Measurements from ENCODE around the gene PHKG2.

DNA sequence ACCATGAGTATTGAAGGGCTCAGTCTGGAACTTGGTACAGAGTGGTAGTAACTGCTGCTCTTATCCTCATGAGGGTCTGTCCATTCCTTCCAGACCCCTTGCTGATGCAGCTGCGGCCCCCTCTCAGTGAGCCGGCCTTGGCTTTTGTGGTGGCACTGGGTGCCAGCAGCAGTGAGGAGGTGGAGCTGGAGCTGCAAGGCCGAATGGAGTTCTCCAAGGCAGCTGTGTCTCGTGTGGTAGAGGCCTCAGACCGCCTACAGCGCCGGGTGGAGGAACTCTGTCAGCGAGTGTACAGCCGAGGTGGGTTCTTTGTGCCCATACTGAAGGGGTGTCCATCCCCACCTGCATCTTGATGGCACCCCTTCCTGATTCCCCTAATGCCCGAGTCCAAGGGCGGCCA is 15.9 kb downstream of the PHKG2 start:
- TF ChIP-seq, protein P1, sequence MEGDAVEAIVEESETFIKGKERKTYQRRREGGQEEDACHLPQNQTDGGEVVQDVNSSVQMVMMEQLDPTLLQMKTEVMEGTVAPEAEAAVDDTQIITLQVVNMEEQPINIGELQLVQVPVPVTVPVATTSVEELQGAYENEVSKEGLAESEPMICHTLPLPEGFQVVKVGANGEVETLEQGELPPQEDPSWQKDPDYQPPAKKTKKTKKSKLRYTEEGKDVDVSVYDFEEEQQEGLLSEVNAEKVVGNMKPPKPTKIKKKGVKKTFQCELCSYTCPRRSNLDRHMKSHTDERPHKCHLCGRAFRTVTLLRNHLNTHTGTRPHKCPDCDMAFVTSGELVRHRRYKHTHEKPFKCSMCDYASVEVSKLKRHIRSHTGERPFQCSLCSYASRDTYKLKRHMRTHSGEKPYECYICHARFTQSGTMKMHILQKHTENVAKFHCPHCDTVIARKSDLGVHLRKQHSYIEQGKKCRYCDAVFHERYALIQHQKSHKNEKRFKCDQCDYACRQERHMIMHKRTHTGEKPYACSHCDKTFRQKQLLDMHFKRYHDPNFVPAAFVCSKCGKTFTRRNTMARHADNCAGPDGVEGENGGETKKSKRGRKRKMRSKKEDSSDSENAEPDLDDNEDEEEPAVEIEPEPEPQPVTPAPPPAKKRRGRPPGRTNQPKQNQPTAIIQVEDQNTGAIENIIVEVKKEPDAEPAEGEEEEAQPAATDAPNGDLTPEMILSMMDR (IDR thresholded peaks at IDR 0.05): no peak
- no peak for TF ChIP-seq POLR2A (IDR thresholded peaks at IDR 0.05)

Data from Peyer's patch (tissue), 4 donors.